GM12865 (cell line): Measurements from ENCODE around the gene OR4S1.
"Not testable (repeated sequence)": the region's sequence is repeated elsewhere in the genome, so short reads cannot be mapped to it uniquely, and the experiment has no call there.

Source experiments
- DNase-seq: peaks from one replicate; pipeline ENCODE4 v3.0.0; 2010; ENCODE audit warnings: low read depth
- H3K4me3 ChIP-seq: 2 replicates; pipeline ENCODE4 v1.5.1; 2011; ENCODE audit warnings: mild to moderate bottlenecking, low read depth, low read length, control low read depth
- CTCF ChIP-seq: IDR thresholded peaks from 2 replicates; pipeline ENCODE4 v1.5.1; 2011; ENCODE audit warnings: low read length, control low read depth, low read depth, inconsistent platforms; ENCODE audit not compliant: insufficient read depth; ENCODE audit errors: missing control alignments

Gene OR4S1

GRCh38 chr11:48305923-48306322 is at the start of gene OR4S1:
OR4S1 (plus strand) TSS chr11:48306223; CDS start chr11:48306223, 0 bp downstream.
- no peak within 1 kb of the TSS for H3K4me3 ChIP-seq
- no peak for TF ChIP-seq CTCF
- DNase-seq, result no peak

- DNase-seq, result peak; percentile 15
- TF ChIP-seq CTCF, result no peak
- H3K4me3 ChIP-seq, result no peak overlapping the region
Measured at GRCh38 chr11:48261600-48261999, 44.4 kb upstream of the OR4S1 start.

- no peak for DNase-seq
- H3K4me3 ChIP-seq, result no peak within 1 kb of the TSS
- TF ChIP-seq CTCF, result no peak
Measured at GRCh38 chr11:48263423-48263911, 42.6 kb upstream of the OR4S1 start, which contains the start of gene OR4X1. OR4X1 (plus strand) TSS chr11:48263861; CDS start chr11:48263861, 0 bp downstream.

GRCh38 chr11:48270621-48271020 is 35.4 kb upstream of the OR4S1 start:
- H3K4me3 ChIP-seq, result no peak overlapping the region
- TF ChIP-seq CTCF, result no peak
- DNase-seq, result no peak

GRCh38 chr11:48272606-48273005 is 33.4 kb upstream of the OR4S1 start:
- no peak overlapping the region for H3K4me3 ChIP-seq
- DNase-seq, result no peak
- no peak for TF ChIP-seq CTCF

GRCh38 chr11:48307760-48308386 is 1.9 kb downstream of the OR4S1 start:
- peak; percentile 74 for DNase-seq
- TF ChIP-seq CTCF, result peak; percentile 92
- H3K4me3 ChIP-seq, result no peak overlapping the region

GRCh38 chr11:48313590-48313989 is 7.6 kb downstream of the OR4S1 start:
- not testable (repeated sequence) for H3K4me3 ChIP-seq, DNase-seq

GRCh38 chr11:48319813-48320212 is 13.8 kb downstream of the OR4S1 start:
- H3K4me3 ChIP-seq, DNase-seq: not testable (repeated sequence)

GRCh38 chr11:48324620-48325019 is 18.6 kb downstream of the OR4S1 start, which contains the start of gene OR4C3:
OR4C3 (plus strand) TSS chr11:48324920; CDS start chr11:48325022, 102 bp downstream.
- H3K4me3 ChIP-seq, result not testable (repeated sequence)

More at GRCh38 chr11:48324620-48325019, 18.6 kb downstream of the OR4S1 start, which contains the start of gene OR4C3:
- not testable (repeated sequence) for DNase-seq
